IMR-90 (cell line): ENCODE measurements around the gene ACLY. TPM values are rescaled to one million over a fixed set of nuclear protein-coding genes. Genes with fewer than 3 reads are reported as not detected.

Experiments
- ATAC-seq: fragments of 200-7000 bp; cut with Tn5 transposase; 2 replicates; pipeline ENCODE4 v1.9.1; 2020; ENCODE audit warnings: low read depth, mild to moderate bottlenecking, moderate library complexity
- BruUV-seq: library from RNA; stranded (reverse); fragments of 400-500 nt; replicated peaks from 2 replicates; lab custom pipeline; 2021; lab: Mats Ljungman, UMichigan
- CTCF ChIA-PET: fragments of 300-600 bp; formaldehyde crosslinking; extraction: SDS; loops from one replicate; lab custom pipeline; 2021; ENCODE audit warnings: antibody characterized with exemption; lab: Yijun Ruan, JAX
- POLR2A ChIA-PET: fragments of 300-600 bp; sonication (Branson Sonifier 250); formaldehyde crosslinking; loops from one replicate; lab custom pipeline; 2022; ENCODE audit warnings: antibody characterized with exemption; ENCODE audit not compliant: unreplicated experiment; lab: Charles Lee
- DNase-seq: peaks from one replicate; pipeline ENCODE4 v3.0.0; 2013
- H2AFZ ChIP-seq: replicated peaks from 2 replicates; pipeline ENCODE3; 2013; ENCODE audit warnings: low read length, mild to moderate bottlenecking; ENCODE audit not compliant: poor library complexity
- H2AK5ac ChIP-seq: 2 replicates; pipeline ENCODE4 v1.6.1; 2013; ENCODE audit warnings: low read depth, low read length, inconsistent platforms
- H2AK9ac ChIP-seq: replicated peaks from 2 replicates; pipeline ENCODE3; 2013; ENCODE audit warnings: mild to moderate bottlenecking, low read depth, low read length, moderate library complexity; ENCODE audit not compliant: poor library complexity
- H2BK120ac ChIP-seq: 2 replicates; pipeline ENCODE4 v1.6.1; 2013; ENCODE audit warnings: low read depth, low read length, inconsistent platforms
- H2BK15ac ChIP-seq: 3 replicates; pipeline ENCODE4 v1.6.1; 2013; ENCODE audit warnings: low read depth, low read length, inconsistent platforms
- H2BK20ac ChIP-seq: 2 replicates; pipeline ENCODE4 v1.6.1; 2013; ENCODE audit warnings: low read depth, mild to moderate bottlenecking, inconsistent platforms, low read length, moderate library complexity
- H2BK5ac ChIP-seq: 2 replicates; pipeline ENCODE4 v1.6.1; 2013; ENCODE audit warnings: mild to moderate bottlenecking, low read depth, low read length, inconsistent platforms; ENCODE audit not compliant: poor library complexity, severe bottlenecking
- H3K14ac ChIP-seq: replicated peaks from 2 replicates; pipeline ENCODE4 v1.6.1; 2013; ENCODE audit warnings: low read depth, low read length, inconsistent platforms
- H3K18ac ChIP-seq: 2 replicates; pipeline ENCODE4 v1.6.1; 2013; ENCODE audit warnings: low read depth, low read length, control low read depth
- H3K23ac ChIP-seq: 2 replicates; pipeline ENCODE4 v1.6.1; 2013; ENCODE audit warnings: low read depth, low read length, inconsistent platforms
- H3K27ac ChIP-seq: 2 replicates; pipeline ENCODE4 v1.5.1; 2013; ENCODE audit warnings: mild to moderate bottlenecking, control low read depth, low read length; ENCODE audit not compliant: insufficient read depth
- H3K27me3 ChIP-seq: 2 replicates; pipeline ENCODE4 v1.6.1; 2013; ENCODE audit warnings: low read length; ENCODE audit not compliant: control insufficient read depth, insufficient read depth
- H3K36me3 ChIP-seq: 2 replicates; pipeline ENCODE4 v1.6.1; 2013; ENCODE audit warnings: low read length, mixed read lengths; ENCODE audit not compliant: control insufficient read depth, insufficient read depth
- H3K4ac ChIP-seq: 2 replicates; pipeline ENCODE4 v1.6.1; 2013; ENCODE audit warnings: low read depth, low read length, inconsistent platforms
- H3K4me1 ChIP-seq: 2 replicates; pipeline ENCODE4 v1.6.1; 2013; ENCODE audit warnings: low read length, mixed read lengths; ENCODE audit not compliant: control insufficient read depth, insufficient read depth
- H3K4me2 ChIP-seq: 2 replicates; pipeline ENCODE4 v1.6.1; 2013; ENCODE audit warnings: low read depth, mild to moderate bottlenecking, control low read depth, low read length, moderate library complexity
- H3K4me3 ChIP-seq: 2 replicates; pipeline ENCODE4 v1.5.1; 2013; ENCODE audit warnings: low read depth, mild to moderate bottlenecking, control low read depth, low read length, moderate library complexity; ENCODE audit not compliant: insufficient read depth
- H3K56ac ChIP-seq: 2 replicates; pipeline ENCODE4 v1.6.1; 2013; ENCODE audit warnings: low read length, inconsistent platforms; ENCODE audit not compliant: insufficient read depth; ENCODE audit errors: extremely low read depth
- H3K79me1 ChIP-seq, 2 experiments: 2 replicates each; pipeline ENCODE4 v1.6.1; 2013; ENCODE audit warnings: low read length in 2 of 2, inconsistent platforms in 1 of 2, low read depth in 1 of 2
- H3K9ac ChIP-seq: 2 replicates; pipeline ENCODE4 v1.6.1; 2013; ENCODE audit warnings: low read depth, low read length, control low read depth
- H3K9me1 ChIP-seq: 2 replicates; pipeline ENCODE4 v1.6.1; 2013; ENCODE audit warnings: low read length, inconsistent platforms; ENCODE audit not compliant: insufficient read depth
- H3K9me3 ChIP-seq: 2 replicates; pipeline ENCODE4 v1.6.1; 2013; ENCODE audit warnings: low read length; ENCODE audit not compliant: control insufficient read depth, insufficient read depth
- H4K20me1 ChIP-seq: 2 replicates; pipeline ENCODE4 v1.6.1; 2013; ENCODE audit warnings: low read length, inconsistent platforms; ENCODE audit not compliant: insufficient read depth
- H4K5ac ChIP-seq: 2 replicates; pipeline ENCODE4 v1.6.1; 2013; ENCODE audit warnings: mild to moderate bottlenecking, low read depth, low read length, control low read depth
- H4K8ac ChIP-seq, 2 experiments: 2 replicates each; pipeline ENCODE4 v1.6.1; 2013; ENCODE audit warnings: low read depth in 2 of 2, low read length in 2 of 2, control low read depth in 1 of 2, inconsistent platforms in 1 of 2
- H4K91ac ChIP-seq: 2 replicates; pipeline ENCODE4 v1.6.1; 2013; ENCODE audit warnings: low read depth, low read length, inconsistent platforms; ENCODE audit not compliant: insufficient read depth
- BHLHE40 ChIP-seq: fragments of 150-350 bp; IDR thresholded peaks from 2 replicates; pipeline ENCODE4 v1.6.1; 2016; ENCODE audit warnings: mild to moderate bottlenecking, low read depth, low read length
- CEBPB ChIP-seq: IDR thresholded peaks from 2 replicates; pipeline ENCODE4 v1.6.1; 2012; ENCODE audit warnings: low read depth, low read length, improper control_type of control experiment
- CHD1 ChIP-seq: IDR thresholded peaks from 2 replicates; pipeline ENCODE4 v1.6.1; 2012; ENCODE audit warnings: low read depth, low read length, improper control_type of control experiment
- CTCF ChIP-seq: conservative IDR thresholded peaks from 2 replicates; pipeline ENCODE4 v1.5.1; 2012; ENCODE audit warnings: mild to moderate bottlenecking, low read depth, low read length, improper control_type of control experiment
- ELK1 ChIP-seq: fragments of 150-350 bp; IDR thresholded peaks from 2 replicates; pipeline ENCODE4 v1.6.1; 2016; ENCODE audit warnings: low read depth, mild to moderate bottlenecking, low read length, moderate library complexity, borderline replicate concordance
- MAFK ChIP-seq: IDR thresholded peaks from 2 replicates; pipeline ENCODE4 v1.6.1; 2012; ENCODE audit warnings: low read depth, low read length, improper control_type of control experiment
- MXI1 ChIP-seq: IDR thresholded peaks from 2 replicates; pipeline ENCODE4 v1.6.1; 2012; ENCODE audit warnings: low read depth, mild to moderate bottlenecking, low read length, moderate library complexity, borderline replicate concordance
- RAD21 ChIP-seq: IDR thresholded peaks from 2 replicates; pipeline ENCODE4 v1.6.1; 2012; ENCODE audit warnings: low read length, improper control_type of control experiment
- RFX5 ChIP-seq: IDR thresholded peaks from 2 replicates; pipeline ENCODE4 v1.8.0; 2012; ENCODE audit warnings: low read depth, mild to moderate bottlenecking, low read length, moderate library complexity
- SMC3 ChIP-seq: fragments of 150-350 bp; IDR thresholded peaks from 2 replicates; pipeline ENCODE4 v1.6.1; 2016; ENCODE audit warnings: low read depth, mild to moderate bottlenecking, antibody characterized with exemption, low read length, moderate library complexity
- USF2 ChIP-seq: fragments of 150-350 bp; IDR thresholded peaks from 2 replicates; pipeline ENCODE4 v1.6.1; 2017; ENCODE audit warnings: mild to moderate bottlenecking, antibody characterized with exemption, low read length, low read depth
- WGBS, 2 experiments: methylation state at CpG; one replicate each; pipeline versions ENCODE4 v1.1.5 to v1.1.7; 2013; ENCODE audit warnings: missing lambda C conversion rate in 2 of 2; ENCODE audit not compliant: insufficient read length in 1 of 2; ENCODE audit errors: extremely low coverage in 2 of 2; 5-methylcytosine and 5-hydroxymethylcytosine counted together
- dilution Hi-C: fragments of 300-500 bp; cut with HindIII; formaldehyde crosslinking; loops from one replicate; pipeline ENCODE4 v1.14.3; 2018; ENCODE audit warnings: low sequenced_read_pairs; ENCODE audit not compliant: unreplicated experiment
- in situ Hi-C: fragments of 300-500 bp; cut with MboI; formaldehyde crosslinking; loops from 3 replicates; pipeline ENCODE4 v1.14.3; 2019; ENCODE audit warnings: low sequenced_read_pairs, inconsistent platforms, mixed read lengths
- intact Hi-C: fragments of 100-400 bp; cut with micrococcal nuclease; formaldehyde crosslinking; loops from 2 replicates; pipeline ENCODE4 v1.10.0; 2022
- polyA plus RNA-seq, 3 experiments: library from polyadenylated mRNA; depleted of rRNA; stranded (reverse); fragments of >200 nt; gene quantifications; 2 replicates each; pipeline ENCODE4 v1.2.3, GENCODE V29; 2012; ENCODE audit warnings: low replicate concordance in 1 of 3
- total RNA-seq: library from RNA; depleted of rRNA; stranded (reverse); fragments of >200 nt; gene quantifications from 2 replicates; pipeline ENCODE4 v1.2.3, GENCODE V29; 2012

The ACLY gene
- total and polyA plus RNA-seq, 2 of the 4 experiments (the other 2 are of a cell fraction), result 167 to 230 TPM

GRCh38 chr17:41880130-41880529 is 38.6 kb downstream of the ACLY start:
- peaks cover 60% of the 10 kb centered on the region for H3K36me3 ChIP-seq
- H3K27me3 ChIP-seq, result no peaks in the 10 kb centered on the region
- H3K4me2 ChIP-seq, result no peak overlapping the region
- in situ Hi-C loops (no loop called here), intact Hi-C loops (no loop called here), dilution Hi-C loops (no loop called here)
- H3K9ac ChIP-seq, result no peak overlapping the region
- ChIA-PET CTCF (no interaction called here), POLR2A (no interaction called here)
- H4K91ac ChIP-seq, result no peak overlapping the region
- H3K79me1 ChIP-seq, result peaks cover 19 to 51% of the 10 kb centered on the region in 2 experiments
- H2AK9ac ChIP-seq, result no peak overlapping the region
- no peak overlapping the region for H3K14ac ChIP-seq
- no TSS peak for BruUV-seq
- H4K5ac ChIP-seq, result no peak overlapping the region
- H3K9me3 ChIP-seq, result no peaks in the 10 kb centered on the region
- H2BK5ac ChIP-seq, result no peak overlapping the region
- WGBS, 2 experiments, result no CpG with 5 or more reads among the region's 4 CpGs
- no peaks in the 10 kb centered on the region for H3K9me1 ChIP-seq
- no peak overlapping the region for H3K4me3 ChIP-seq
- no peak overlapping the region for H2AFZ ChIP-seq
- no peak overlapping the region for H3K18ac ChIP-seq
- TF ChIP-seq RFX5, result no peak
- no peak for TF ChIP-seq USF2
- no peak for TF ChIP-seq RAD21
- no peak for TF ChIP-seq MXI1
- no peak for TF ChIP-seq MAFK
- TF ChIP-seq CEBPB, result no peak
- TF ChIP-seq SMC3, result no peak
- no peak for TF ChIP-seq BHLHE40
- TF ChIP-seq CHD1, result no peak
- TF ChIP-seq CTCF, result no peak
- TF ChIP-seq ELK1, result no peak
- H2BK20ac ChIP-seq, result no peak overlapping the region
- no peak overlapping the region for H3K56ac ChIP-seq
- no peaks in the 10 kb centered on the region; the same call in none of the 2 replicates for H4K20me1 ChIP-seq
- no peaks in the 10 kb centered on the region for H3K4me1 ChIP-seq
- no peak overlapping the region for H4K8ac ChIP-seq
- no peak overlapping the region for H3K23ac ChIP-seq
- H3K27ac ChIP-seq, result no peak overlapping the region
- no peak for DNase-seq
- no peak overlapping the region for H2BK120ac ChIP-seq
- no peak overlapping the region for H2AK5ac ChIP-seq
- no peak overlapping the region for H2BK15ac ChIP-seq
- ATAC-seq, result no peak
- no peak overlapping the region for H3K4ac ChIP-seq
